ENCODE results near the gene FDXR.

Gene FDXR

DNA sequence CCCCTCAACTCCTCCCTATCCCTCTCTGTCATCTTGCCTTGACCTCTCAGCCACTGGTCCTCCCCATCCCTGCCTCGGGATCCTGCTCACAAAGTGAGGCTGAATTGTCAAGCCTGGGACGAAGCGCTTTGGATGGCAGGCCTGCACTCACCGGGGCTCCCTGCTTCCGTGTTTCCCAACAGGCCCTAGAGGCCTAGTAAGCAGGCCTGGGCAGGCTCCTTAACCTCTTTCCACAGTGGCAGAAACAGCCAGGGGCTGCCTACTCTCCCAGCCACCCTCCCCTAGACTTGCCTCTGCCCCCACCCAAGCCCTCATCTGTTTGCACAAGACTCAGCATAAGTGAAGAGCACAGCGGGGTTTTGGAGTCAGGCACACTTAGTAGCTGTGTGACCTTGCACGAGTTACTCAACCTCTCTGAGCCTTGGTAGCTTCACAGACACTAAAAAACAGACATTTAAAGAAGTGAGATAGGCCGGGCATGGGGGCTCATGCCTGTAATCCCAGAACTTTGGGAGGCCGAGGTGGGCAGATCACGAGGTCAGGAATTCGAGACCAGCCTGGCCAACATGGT lies 25.7 kb upstream of the FDXR start:
- H3K4me3 ChIP-seq (replicated peaks; ENCODE audit: low read depth, low read length), result no peak overlapping the region
- TF ChIP-seq, protein P1, sequence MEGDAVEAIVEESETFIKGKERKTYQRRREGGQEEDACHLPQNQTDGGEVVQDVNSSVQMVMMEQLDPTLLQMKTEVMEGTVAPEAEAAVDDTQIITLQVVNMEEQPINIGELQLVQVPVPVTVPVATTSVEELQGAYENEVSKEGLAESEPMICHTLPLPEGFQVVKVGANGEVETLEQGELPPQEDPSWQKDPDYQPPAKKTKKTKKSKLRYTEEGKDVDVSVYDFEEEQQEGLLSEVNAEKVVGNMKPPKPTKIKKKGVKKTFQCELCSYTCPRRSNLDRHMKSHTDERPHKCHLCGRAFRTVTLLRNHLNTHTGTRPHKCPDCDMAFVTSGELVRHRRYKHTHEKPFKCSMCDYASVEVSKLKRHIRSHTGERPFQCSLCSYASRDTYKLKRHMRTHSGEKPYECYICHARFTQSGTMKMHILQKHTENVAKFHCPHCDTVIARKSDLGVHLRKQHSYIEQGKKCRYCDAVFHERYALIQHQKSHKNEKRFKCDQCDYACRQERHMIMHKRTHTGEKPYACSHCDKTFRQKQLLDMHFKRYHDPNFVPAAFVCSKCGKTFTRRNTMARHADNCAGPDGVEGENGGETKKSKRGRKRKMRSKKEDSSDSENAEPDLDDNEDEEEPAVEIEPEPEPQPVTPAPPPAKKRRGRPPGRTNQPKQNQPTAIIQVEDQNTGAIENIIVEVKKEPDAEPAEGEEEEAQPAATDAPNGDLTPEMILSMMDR (IDR thresholded peaks at IDR 0.05; ENCODE audit: low read depth, low read length, missing control alignments), result no peak
- DNase-seq (ENCODE audit: extremely low read depth, low read depth), result no peak

DNA sequence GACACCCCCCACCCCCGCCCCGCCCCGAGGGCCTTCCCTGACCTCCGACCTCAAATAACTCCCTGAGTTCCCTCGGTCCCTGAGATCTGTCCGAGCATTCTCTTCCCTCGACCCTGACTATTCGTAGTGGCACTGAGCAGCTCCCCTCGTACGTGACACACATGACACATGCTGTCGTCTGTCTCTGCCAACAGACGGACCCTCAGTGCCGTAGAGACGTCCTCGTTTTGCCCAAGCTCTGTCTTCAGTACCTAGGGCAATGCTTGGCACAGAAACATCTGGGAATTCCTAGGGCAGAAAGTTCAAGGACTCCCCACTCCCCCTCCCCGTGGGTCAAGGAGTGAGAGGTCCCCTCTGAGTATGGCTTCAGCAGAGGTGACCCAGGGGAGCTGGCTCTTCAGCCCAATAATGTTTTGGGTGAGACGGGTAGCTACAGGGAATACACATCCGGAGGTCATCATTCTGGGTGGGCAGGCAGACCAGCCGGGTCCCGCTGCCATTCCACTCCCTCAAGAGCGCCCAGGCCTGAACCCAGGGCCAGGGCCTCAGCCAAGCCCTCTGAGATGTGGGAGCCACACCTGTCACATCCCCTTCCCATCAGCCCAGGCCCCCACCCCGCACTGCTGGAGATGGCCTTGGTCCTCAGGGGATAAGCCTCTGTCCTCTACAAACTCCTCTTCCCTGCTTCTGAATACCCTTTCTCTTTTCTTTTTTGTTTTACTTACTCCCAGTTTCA lies 21.3 kb upstream of the FDXR start:
- TF ChIP-seq, protein P1 (IDR thresholded peaks at IDR 0.05; ENCODE audit: low read depth, low read length, missing control alignments), result no peak
- no peak overlapping the region for H3K4me3 ChIP-seq (replicated peaks; ENCODE audit: low read depth, low read length)
- DNase-seq (ENCODE audit: extremely low read depth, low read depth), result no peak

DNA sequence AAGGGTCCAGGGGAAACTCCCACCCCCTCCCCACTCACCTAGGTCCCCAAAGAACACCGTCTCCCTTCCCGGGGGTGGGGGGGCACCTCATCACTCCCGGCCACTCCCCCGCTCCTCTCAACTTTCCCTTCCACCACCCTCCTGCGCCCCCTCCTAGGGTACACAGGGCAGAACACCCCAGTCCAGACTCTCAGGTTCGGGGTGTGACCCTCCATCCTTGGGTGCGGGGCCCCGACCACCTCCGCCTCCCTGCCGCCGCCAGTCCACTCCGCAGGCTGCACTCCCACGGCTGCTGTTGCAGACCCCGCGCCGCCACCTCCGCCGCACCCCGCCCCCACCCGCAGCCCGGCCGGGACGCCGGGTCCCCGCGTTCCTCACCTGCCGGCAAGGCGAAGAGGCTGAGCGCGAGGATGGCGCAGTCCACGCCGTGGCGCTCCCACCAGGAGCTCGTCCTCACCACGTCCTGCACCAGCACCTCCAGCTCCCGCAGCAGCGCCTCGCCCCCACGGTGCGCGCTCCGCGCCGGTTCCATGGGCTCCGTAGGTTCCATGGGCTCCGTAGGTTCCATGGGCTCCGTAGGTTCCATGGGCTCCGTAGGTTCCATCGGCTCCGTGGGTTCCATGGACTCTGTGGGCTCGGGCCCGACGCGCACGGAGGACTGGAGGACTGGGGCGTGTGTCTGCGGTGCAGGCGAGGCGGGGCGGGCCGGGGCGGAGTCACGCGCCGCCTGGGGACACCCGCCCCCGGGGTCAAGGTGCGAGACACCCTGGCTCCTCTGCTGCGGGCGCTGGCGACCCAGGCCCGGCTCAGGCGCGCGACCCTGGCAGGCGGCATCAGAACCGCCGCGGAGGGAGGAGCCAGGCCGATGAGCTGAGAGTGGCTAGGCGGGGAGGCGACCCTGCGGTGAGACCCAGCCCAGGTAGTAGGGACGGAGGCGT lies 20.4 kb upstream of the FDXR start, which contains the start of gene FADS6:
FADS6 (minus strand) TSS at position 660 of the 938 bp plus-strand sequence; CDS start at position 622, 38 bp downstream.
- H3K4me3 ChIP-seq (replicated peaks; ENCODE audit: low read depth, low read length), result no peak within 1 kb of the TSS
- TF ChIP-seq, protein P1 (IDR thresholded peaks at IDR 0.05; ENCODE audit: low read depth, low read length, missing control alignments), result no peak
- no peak for DNase-seq (ENCODE audit: extremely low read depth, low read depth)

DNA sequence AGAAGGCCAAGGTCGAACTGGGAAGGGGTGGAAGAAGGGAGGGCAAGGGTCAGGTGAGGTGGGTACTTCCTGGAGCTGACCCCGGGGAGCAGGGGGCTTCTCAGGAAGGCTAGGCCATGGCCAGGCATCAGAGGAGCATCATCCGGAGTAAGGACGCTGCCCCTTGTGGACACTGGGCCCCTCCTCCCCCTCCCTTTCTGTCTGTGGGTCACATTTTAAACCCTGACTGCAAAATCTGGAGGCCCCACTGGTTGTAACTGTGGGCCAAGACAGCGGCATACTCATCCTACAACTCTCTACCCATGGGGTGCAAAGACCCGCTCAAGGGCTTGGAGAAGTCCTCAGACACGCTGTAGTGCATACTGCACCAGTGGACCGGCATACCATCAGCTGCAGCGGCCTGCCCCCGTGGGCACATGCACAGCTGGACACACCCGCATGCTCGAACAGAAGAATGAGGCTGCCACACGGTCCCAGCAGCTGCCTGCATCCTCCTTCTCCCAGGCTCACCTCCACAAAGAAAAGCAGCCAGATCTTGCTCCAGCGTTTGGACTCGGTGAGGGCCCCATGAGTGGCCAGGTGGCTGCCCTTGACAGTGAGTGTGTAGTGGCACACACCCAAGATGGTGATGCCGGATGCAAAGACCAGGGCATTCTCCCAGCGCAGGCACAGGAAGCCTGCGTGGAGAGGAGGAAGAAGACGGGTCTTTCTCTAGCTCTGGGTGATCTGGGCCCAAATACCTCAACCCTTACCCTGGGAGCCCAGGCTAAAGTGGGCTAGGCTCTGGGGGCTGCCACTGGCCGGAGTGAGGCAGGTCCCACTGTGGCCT lies 19.4 kb upstream of the FDXR start:
- DNase-seq (ENCODE audit: extremely low read depth, low read depth), result no peak
- no peak overlapping the region for H3K4me3 ChIP-seq (replicated peaks; ENCODE audit: low read depth, low read length)
- TF ChIP-seq, protein P1 (IDR thresholded peaks at IDR 0.05; ENCODE audit: low read depth, low read length, missing control alignments), result no peak

DNA sequence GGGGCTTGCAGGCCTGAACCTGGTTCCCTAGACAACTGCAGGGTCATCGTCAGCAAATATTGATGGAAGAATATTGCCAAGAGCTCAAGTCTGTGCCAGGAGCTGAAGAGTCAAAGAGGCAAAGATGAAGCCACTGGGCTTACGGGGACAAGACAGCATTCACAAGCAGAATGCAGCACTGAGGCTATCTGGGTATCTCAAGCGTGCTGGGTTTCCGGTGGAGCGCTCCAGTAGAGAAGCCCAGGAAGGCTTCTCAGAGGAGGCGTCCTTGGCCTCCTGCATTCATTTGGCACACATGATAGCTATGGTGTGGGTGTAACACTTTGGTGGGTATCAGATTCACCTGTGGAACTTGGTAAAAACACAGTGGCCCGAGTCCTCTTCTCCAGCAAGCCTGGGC lies 17.8 kb upstream of the FDXR start:
- DNase-seq (ENCODE audit: extremely low read depth, low read depth), result no peak
- TF ChIP-seq, protein P1 (IDR thresholded peaks at IDR 0.05; ENCODE audit: low read depth, low read length, missing control alignments), result no peak
- no peak overlapping the region for H3K4me3 ChIP-seq (replicated peaks; ENCODE audit: low read depth, low read length)

DNA sequence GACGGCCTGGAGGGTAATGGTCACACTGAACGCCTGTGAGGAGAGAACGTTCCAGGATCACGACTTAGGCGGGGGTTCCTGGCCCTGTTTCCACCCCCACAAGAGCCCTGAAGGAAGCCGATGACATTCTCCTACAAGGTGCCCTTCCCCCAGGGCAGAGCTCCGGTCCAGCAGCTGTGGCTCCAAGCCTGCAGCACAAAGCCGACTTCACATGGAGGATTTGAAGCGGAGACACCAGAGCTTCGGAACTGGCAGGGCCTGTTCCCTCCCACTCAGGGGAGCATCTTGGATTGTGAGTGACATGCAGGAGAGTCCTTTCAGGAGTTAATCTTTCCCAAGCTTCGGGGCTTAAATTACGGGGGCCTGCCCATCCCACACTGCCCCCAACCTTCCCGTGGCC lies 15.7 kb upstream of the FDXR start:
- H3K4me3 ChIP-seq (replicated peaks; ENCODE audit: low read depth, low read length), result no peak overlapping the region
- TF ChIP-seq, protein P1 (IDR thresholded peaks at IDR 0.05; ENCODE audit: low read depth, low read length, missing control alignments), result no peak
- no peak for DNase-seq (ENCODE audit: extremely low read depth, low read depth)

All from HFF-Myc (cell line).